K562 (cell line): ENCODE measurements around the gene ERRFI1. TPM values are rescaled to one million over a fixed set of nuclear protein-coding genes. Genes with fewer than 3 reads are reported as not detected.

Source experiments
- ATAC-seq: fragments of 200-7000 bp; cut with Tn5 transposase; 3 replicates; pipeline ENCODE4 v1.9.1; 2020; ENCODE audit warnings: moderate library complexity
- BruUV-seq: library from RNA; stranded (reverse); fragments of 400-500 nt; replicated peaks from 2 replicates; lab custom pipeline; 2021; lab: Mats Ljungman, UMichigan
- CTCF ChIA-PET: fragments of 300-600 bp; formaldehyde crosslinking; extraction: SDS; loops from one replicate; lab custom pipeline; 2021; ENCODE audit warnings: low intra/inter-chr PET ratio; lab: Yijun Ruan, JAX
- POLR2A ChIA-PET: fragments of 300-600, 350-650 bp; sonication (Branson Sonifier 250); formaldehyde crosslinking; extraction: SDS; loops from one replicate; lab custom pipeline; 2021; ENCODE audit warnings: antibody characterized with exemption, inconsistent platforms; lab: Yijun Ruan, JAX
- DNase-seq, 4 experiments: peaks; one replicate each; pipeline versions ENCODE4 v3.0.0 to v3.0.0-alpha.2; 2011 to 2018; ENCODE audit warnings: low spot score in 3 of 4, mixed read lengths in 3 of 4; ENCODE audit errors: extremely low read depth in 1 of 4
- FAIRE-seq: peaks from 2 replicates; lab custom pipeline; 2011; peaks lifted over from hg19 to GRCh38; lab: Jason Lieb, UNC
- H2AFZ ChIP-seq: 2 replicates; pipeline ENCODE4 v1.6.0; 2011; ENCODE audit warnings: low read depth, low read length, control low read depth, inconsistent platforms
- H3K27ac ChIP-seq: fragments of 200-600 bp; 3 replicates; pipeline ENCODE4 v1.8.0; 2011; ENCODE audit warnings: low read depth, mild to moderate bottlenecking, control low read depth, inconsistent platforms, low read length, moderate library complexity, mixed read lengths; ENCODE audit errors: extremely low read depth
- H3K27me3 ChIP-seq, 2 experiments: fragments of 300-600 bp in 1 of 2; 2 replicates in 1 of 2; 3 replicates in 1 of 2; pipeline versions ENCODE4 v1.6.0 to v1.8.0; 2011; ENCODE audit warnings: inconsistent platforms in 2 of 2, low read length in 2 of 2, mild to moderate bottlenecking in 1 of 2, mixed read lengths in 1 of 2, moderate library complexity in 1 of 2; ENCODE audit not compliant: control insufficient read depth in 2 of 2, insufficient read depth in 2 of 2
- H3K36me3 ChIP-seq: fragments of 300-600 bp; 3 replicates; pipeline ENCODE4 v1.8.0; 2011; ENCODE audit warnings: mild to moderate bottlenecking, low read length, inconsistent platforms; ENCODE audit not compliant: control insufficient read depth, insufficient read depth
- H3K4me1 ChIP-seq, 2 experiments: fragments of 200-600 bp in 1 of 2; replicated peaks in 1 of 2; 2 replicates in 1 of 2; 3 replicates in 1 of 2; pipeline versions ENCODE4 v1.5.1 to v1.8.0; 2011; ENCODE audit warnings: inconsistent platforms in 2 of 2, low read length in 2 of 2, mild to moderate bottlenecking in 1 of 2, mixed read lengths in 1 of 2, moderate library complexity in 1 of 2; ENCODE audit not compliant: control insufficient read depth in 2 of 2, insufficient read depth in 2 of 2
- H3K4me2 ChIP-seq: 2 replicates; pipeline ENCODE4 v1.6.1; 2011; ENCODE audit warnings: low read length, control low read depth, inconsistent platforms, mixed read lengths; ENCODE audit not compliant: insufficient read depth
- H3K4me3 ChIP-seq: fragments of 200-600 bp; sonication (generic), shearing (Covaris generic); 2 replicates; pipeline ENCODE4 v1.5.1; 2016; ENCODE audit warnings: control low read depth, inconsistent platforms
- H3K79me2 ChIP-seq: fragments of 200-600 bp; 3 replicates; pipeline ENCODE4 v1.8.0; 2011; ENCODE audit warnings: low read length, inconsistent platforms; ENCODE audit not compliant: control insufficient read depth, insufficient read depth
- H3K9ac ChIP-seq, 2 experiments: 2 replicates each; pipeline versions ENCODE4 v1.6.0 to v1.6.1; 2011; ENCODE audit warnings: low read depth in 2 of 2, low read length in 2 of 2, control low read depth in 1 of 2, inconsistent platforms in 1 of 2, mild to moderate bottlenecking in 1 of 2, mixed read lengths in 1 of 2; ENCODE audit not compliant: insufficient read depth in 1 of 2
- H3K9me1 ChIP-seq: one replicate; pipeline ENCODE4 v1.6.0; 2011; ENCODE audit warnings: inconsistent platforms, mild to moderate bottlenecking, low read length, moderate library complexity; ENCODE audit not compliant: control insufficient read depth, insufficient read depth
- H3K9me3 ChIP-seq: replicated peaks from 2 replicates; pipeline ENCODE4 v1.5.1; 2011; ENCODE audit warnings: low read depth, low read length, inconsistent platforms; ENCODE audit not compliant: control insufficient read depth, insufficient read depth
- H4K20me1 ChIP-seq: replicated peaks from 2 replicates; pipeline ENCODE4 v1.6.1; 2011; ENCODE audit warnings: low read length, inconsistent platforms, mixed read lengths; ENCODE audit not compliant: control insufficient read depth, insufficient read depth
- CBX3 ChIP-seq, 2 experiments: IDR thresholded peaks; 1 replicate in 1 of 2; 2 replicates in 1 of 2; pipeline ENCODE4 v1.6.1; 2012; ENCODE audit warnings: inconsistent platforms in 2 of 2, low read length in 2 of 2, borderline replicate concordance in 1 of 2, control low read depth in 1 of 2
- CBX5 ChIP-seq: IDR thresholded peaks from 2 replicates; pipeline ENCODE4 v1.6.1; 2014; ENCODE audit warnings: low read depth, borderline replicate concordance
- HBP1 ChIP-seq: fragments of 450-650 bp; formaldehyde crosslinking; IDR thresholded peaks from 2 replicates; pipeline ENCODE4 v1.4.0; 2022; ENCODE audit warnings: missing genetic modification characterization
- HDAC3 ChIP-seq: fragments of 450-650 bp; IDR thresholded peaks from 2 replicates; pipeline ENCODE4 v1.6.1; 2018; ENCODE audit warnings: borderline replicate concordance, mild to moderate bottlenecking, moderate library complexity; ENCODE audit not compliant: partially characterized antibody
- KHSRP ChIP-seq: fragments of 450-650 bp; IDR thresholded peaks from 2 replicates; pipeline ENCODE4 v1.6.1; 2017
- NBN ChIP-seq: fragments of 450-650 bp; IDR thresholded peaks from 2 replicates; pipeline ENCODE4 v1.6.1; 2016; ENCODE audit warnings: low read depth, mild to moderate bottlenecking
- PCBP1 ChIP-seq: fragments of 200-400 bp; formaldehyde crosslinking; IDR thresholded peaks from 2 replicates; pipeline ENCODE4 v1.6.1; 2018; ENCODE audit warnings: mild to moderate bottlenecking, low read depth, low read length; ENCODE audit not compliant: poor library complexity, severe bottlenecking
- PHF21A ChIP-seq: fragments of 450-650 bp; IDR thresholded peaks from 2 replicates; pipeline ENCODE4 v1.6.1; 2017; ENCODE audit warnings: low read depth, borderline replicate concordance
- SAFB2 ChIP-seq: fragments of 200-400 bp; formaldehyde crosslinking; IDR thresholded peaks from 2 replicates; pipeline ENCODE4 v1.6.1; 2018; ENCODE audit warnings: borderline replicate concordance, low read length, low read depth, moderate library complexity; ENCODE audit not compliant: severe bottlenecking
- SRSF9 ChIP-seq: fragments of 200-400 bp; formaldehyde crosslinking; IDR thresholded peaks from 2 replicates; pipeline ENCODE4 v1.6.1; 2017; ENCODE audit warnings: low read depth, low read length, borderline replicate concordance
- TRIM24 ChIP-seq, 2 experiments: fragments of 450-650 bp; IDR thresholded peaks; 2 replicates each; pipeline ENCODE4 v1.6.1; 2016
- TRIM28 ChIP-seq: fragments of 450-650 bp; IDR thresholded peaks from 2 replicates; pipeline ENCODE4 v1.6.1; 2017
- ZFP36 ChIP-seq: fragments of 150-350 bp; IDR thresholded peaks from 2 replicates; pipeline ENCODE4 v1.6.1; 2018; ENCODE audit warnings: low read length, low read depth; ENCODE audit not compliant: partially characterized antibody
- ZNF280A ChIP-seq: fragments of 450-650 bp; IDR thresholded peaks from 2 replicates; pipeline ENCODE4 v1.6.1; 2018; ENCODE audit warnings: mild to moderate bottlenecking, low read depth; ENCODE audit not compliant: partially characterized antibody
- ZNF431 ChIP-seq: sonication (generic); formaldehyde crosslinking; IDR thresholded peaks from 2 replicates; pipeline ENCODE4 v1.8.0; 2022; ENCODE audit warnings: mild to moderate bottlenecking, missing genetic modification reagents
- WGBS: fragments of 100-300 bp; shearing (Covaris generic); methylation state at CpG from one replicate; pipeline ENCODE4 v1.1.6; 2016; ENCODE audit warnings: low coverage, mixed read lengths; ENCODE audit not compliant: insufficient coverage; ENCODE audit errors: missing lambda C conversion rate; 5-methylcytosine and 5-hydroxymethylcytosine counted together
- in situ Hi-C: fragments of 300-500 bp; cut with MboI; formaldehyde crosslinking; loops from 4 replicates; pipeline ENCODE4 v1.15.0; 2018; ENCODE audit warnings: inconsistent platforms, mixed read lengths
- intact Hi-C: fragments of 100-400 bp; cut with micrococcal nuclease; formaldehyde crosslinking; loops from 2 replicates; pipeline ENCODE4 v1.14.2; 2022
- polyA plus RNA-seq, 8 experiments: library from polyadenylated mRNA; depleted of rRNA in 4 of 8; stranded (reverse) in 5 of 8; unstranded in 3 of 8; fragments of >200 nt; fragmentation: Nextera tagmentation in 2 of 8; fragmentation: Illumina TruSeq in 1 of 8; extraction: Ambion mirVana in 2 of 8; extraction: Trizol in 1 of 8; gene quantifications; 2 replicates each; pipeline versions ENCODE4 v1.2.1 to v1.2.3, GENCODE V29; 2011 to 2014; ENCODE audit warnings: inconsistent platforms in 1 of 8, missing spikeins in 1 of 8
- total RNA-seq, 7 experiments: library from RNA; depleted of rRNA in 6 of 7; stranded (reverse); fragments of >200 nt in 6 of 7; fragmentation: Illumina TruSeq in 2 of 7; extraction: Trizol in 2 of 7; gene quantifications; 2 replicates each; pipeline versions ENCODE4 v1.2.1 to v1.2.3, GENCODE V29; 2011 to 2021; ENCODE audit warnings: low replicate concordance in 1 of 7

ERRFI1 gene
- total and polyA plus RNA-seq, 9 of the 15 experiments (the other 6 are each of a cell fraction or from before 2014, with no cell fraction given) = 0.67 to 4.4 (median 1.1) TPM

- POLR2A ChIA-PET = no interaction called here
- CTCF ChIA-PET = no interaction called here
- H3K4me1 ChIP-seq = peaks cover 0 to 2% of the 10 kb centered on the region in 2 experiments; a peak in 1 of 5 replicates
Measured at GRCh38 chr1:8065369-8065768, 39.3 kb upstream of the ERRFI1 start.

More at GRCh38 chr1:8065369-8065768, 39.3 kb upstream of the ERRFI1 start:
- Histone ChIP-seq H3K9me3 (peaks cover 4% of the 10 kb centered on the region; the same call in 1 of the 2 replicates), H2AFZ (no peak overlapping the region), H3K27me3 (peaks cover 9% of the 10 kb centered on the region in 2 experiments; a peak in 4 of 5 replicates), H3K79me2 (no peaks in the 10 kb centered on the region), H3K27ac (no peak overlapping the region), H4K20me1 (no peaks in the 10 kb centered on the region), H3K36me3 (no peaks in the 10 kb centered on the region)
- ATAC-seq (no peak), FAIRE-seq (no peak), DNase-seq (no peak)
- intact Hi-C loops = no loop called here
- BruUV-seq = no TSS peak
- 0 out of 2 replicates have a peak, but pooled peaks have one; percentile 61 for TF ChIP-seq CBX5
- no peak for TF ChIP-seq SAFB2
- TF ChIP-seq ZFP36 = peak; percentile 61
- TF ChIP-seq NBN = no peak
- 0 out of 4 replicates have a peak, but pooled peaks of 1 of the 2 experiments have one; percentile 37 for TF ChIP-seq TRIM24 (IDR thresholded peaks at IDR 0.05)
- peak; percentile 44 for TF ChIP-seq ZNF280A
- peak; percentile 99 for TF ChIP-seq ZNF431 (CRISPR knock-in tag)
- no peak for TF ChIP-seq PCBP1
- peak; percentile 79; the same call in 1 of the 2 replicates for TF ChIP-seq TRIM28
- TF ChIP-seq KHSRP = no peak
- no peak for TF ChIP-seq PHF21A
- no peak for TF ChIP-seq HDAC3
- TF ChIP-seq SRSF9 = no peak
- TF ChIP-seq HBP1 (CRISPR knock-in tag) = no peak
- peak in 1 of 2 experiments; percentile 85; a peak in 1 of 3 replicates for TF ChIP-seq CBX3 (IDR thresholded peaks at IDR 0.05; ENCODE audit: borderline replicate concordance in 1 of 2, low read length in 2 of 2)
- TF ChIP-seq, all 486 proteins: peak for 7
- Histone ChIP-seq H3K4me3 (no peak overlapping the region), H3K9ac (no peak overlapping the region), H3K9me1 (no peaks in the 10 kb centered on the region), H3K4me2 (no peak overlapping the region)
- in situ Hi-C loops = no loop called here
- WGBS = 7% methylated on average over 4 of the region's 4 CpGs
